ENCODE data around the gene ANKHD1. TPM values are rescaled to one million over a fixed set of nuclear protein-coding genes. Genes with fewer than 3 reads are reported as not detected.

The ANKHD1 gene
- total RNA-seq, 4 donors from 2014 or later = 128 to 177 (median 143) TPM

- no peak for TF ChIP-seq CTCF (IDR thresholded peaks at IDR 0.05; ENCODE audit: low read depth)
Observed at GRCh38 chr5:140548791-140549190, 147.2 kb downstream of the ANKHD1 start.

- TF ChIP-seq CTCF (IDR thresholded peaks at IDR 0.05; ENCODE audit: low read depth) = no peak
Observed at GRCh38 chr5:140549237-140550144, 147.9 kb downstream of the ANKHD1 start.

GRCh38 chr5:140550147-140551079 lies 148.8 kb downstream of the ANKHD1 start:
- TF ChIP-seq CTCF (IDR thresholded peaks at IDR 0.05; ENCODE audit: low read depth) = no peak

GRCh38 chr5:140551872-140552271 lies 150.2 kb downstream of the ANKHD1 start:
- no peak for TF ChIP-seq CTCF (IDR thresholded peaks at IDR 0.05; ENCODE audit: low read depth)

- TF ChIP-seq CTCF (IDR thresholded peaks at IDR 0.05; ENCODE audit: low read depth) = no peak
Observed at GRCh38 chr5:140553657-140554056, 152.0 kb downstream of the ANKHD1 start.

GRCh38 chr5:140554454-140554853 lies 152.8 kb downstream of the ANKHD1 start:
- no peak for TF ChIP-seq CTCF (IDR thresholded peaks at IDR 0.05; ENCODE audit: low read depth)
